ENCODE data around the gene PRDM11. TPM values are rescaled to one million over a fixed set of nuclear protein-coding genes. Genes with fewer than 3 reads are reported as not detected.

PRDM11 gene
- total and polyA plus RNA-seq, 9 donors = 17.3 to 27.1 (median 21.6) TPM

GRCh38 chr11:45174963-45175362, 28.5 kb downstream of the PRDM11 start:
- no CpG with 5 or more reads among the region's 4 CpGs for WGBS (ENCODE audit: insufficient coverage)
- no peaks in the 10 kb centered on the region for H3K36me3 ChIP-seq (ENCODE audit: control insufficient read depth, insufficient read depth, low read length)
- H3K4me1 ChIP-seq (ENCODE audit: control insufficient read depth, insufficient read depth, low read length) = peaks cover 21% of the 10 kb centered on the region
- H3K4me3 ChIP-seq (ENCODE audit: low read length) = no peak overlapping the region
- H3K27ac ChIP-seq (ENCODE audit: low read length) = no peak overlapping the region
- H3K27me3 ChIP-seq (ENCODE audit: control insufficient read depth, insufficient read depth, low read length) = no peaks in the 10 kb centered on the region
- H3K9me3 ChIP-seq (replicated peaks; ENCODE audit: control insufficient read depth, low read depth, low read length) = no peaks in the 10 kb centered on the region
- DNase-seq = no peak

- Histone ChIP-seq H3K27me3 (ENCODE audit: control insufficient read depth, insufficient read depth, low read length) (no peaks in the 10 kb centered on the region), H3K27ac (ENCODE audit: low read length) (no peak overlapping the region), H3K36me3 (ENCODE audit: control insufficient read depth, insufficient read depth, low read length) (peaks cover 1% of the 10 kb centered on the region), H3K9me3 (replicated peaks; ENCODE audit: control insufficient read depth, low read depth, low read length) (no peaks in the 10 kb centered on the region), H3K4me3 (ENCODE audit: low read length) (no peak overlapping the region), H3K4me1 (ENCODE audit: control insufficient read depth, insufficient read depth, low read length) (peaks cover 35% of the 10 kb centered on the region)
- no peak for DNase-seq
- 17% methylated on average over 1 of the region's 1 CpG for WGBS (ENCODE audit: insufficient coverage)
Measured at GRCh38 chr11:45176996-45177395, 30.6 kb downstream of the PRDM11 start.

- 67% methylated on average over 5 of the region's 7 CpGs for WGBS (ENCODE audit: insufficient coverage)
- Histone ChIP-seq H3K4me3 (ENCODE audit: low read length) (no peak overlapping the region), H3K27me3 (ENCODE audit: control insufficient read depth, insufficient read depth, low read length) (no peaks in the 10 kb centered on the region), H3K27ac (ENCODE audit: low read length) (no peak overlapping the region), H3K36me3 (ENCODE audit: control insufficient read depth, insufficient read depth, low read length) (peaks cover 13% of the 10 kb centered on the region), H3K4me1 (ENCODE audit: control insufficient read depth, insufficient read depth, low read length) (peaks cover 45% of the 10 kb centered on the region), H3K9me3 (replicated peaks; ENCODE audit: control insufficient read depth, low read depth, low read length) (no peaks in the 10 kb centered on the region)
- DNase-seq = no peak
Measured at GRCh38 chr11:45178223-45178622, 31.8 kb downstream of the PRDM11 start.

GRCh38 chr11:45178890-45179671, 32.6 kb downstream of the PRDM11 start:
- Histone ChIP-seq H3K27me3 (ENCODE audit: control insufficient read depth, insufficient read depth, low read length) (no peaks in the 10 kb centered on the region), H3K4me3 (ENCODE audit: low read length) (no peak overlapping the region), H3K27ac (ENCODE audit: low read length) (no peak overlapping the region), H3K4me1 (ENCODE audit: control insufficient read depth, insufficient read depth, low read length) (peaks cover 45% of the 10 kb centered on the region), H3K36me3 (ENCODE audit: control insufficient read depth, insufficient read depth, low read length) (peaks cover 22% of the 10 kb centered on the region), H3K9me3 (replicated peaks; ENCODE audit: control insufficient read depth, low read depth, low read length) (no peaks in the 10 kb centered on the region)
- DNase-seq = peak; percentile 41
- WGBS (ENCODE audit: insufficient coverage) = 90% methylated on average over 2 of the region's 8 CpGs

GRCh38 chr11:45179686-45180178, 33.3 kb downstream of the PRDM11 start:
- no peaks in the 10 kb centered on the region for H3K27me3 ChIP-seq (ENCODE audit: control insufficient read depth, insufficient read depth, low read length)

GRCh38 chr11:45180179-45180847, 33.9 kb downstream of the PRDM11 start:
- Histone ChIP-seq H3K4me3 (ENCODE audit: low read length) (peak overlapping the region; percentile 57), H3K4me1 (ENCODE audit: control insufficient read depth, insufficient read depth, low read length) (peaks cover 45% of the 10 kb centered on the region), H3K27me3 (ENCODE audit: control insufficient read depth, insufficient read depth, low read length) (no peaks in the 10 kb centered on the region), H3K27ac (ENCODE audit: low read length) (peak overlapping the region; percentile 80), H3K9me3 (replicated peaks; ENCODE audit: control insufficient read depth, low read depth, low read length) (no peaks in the 10 kb centered on the region), H3K36me3 (ENCODE audit: control insufficient read depth, insufficient read depth, low read length) (peaks cover 30% of the 10 kb centered on the region)
- peak; percentile 76 for DNase-seq
- under 1% methylated on average over 67 of the region's 78 CpGs for WGBS (ENCODE audit: insufficient coverage)

More at GRCh38 chr11:45179686-45180178, 33.3 kb downstream of the PRDM11 start:
- DNase-seq = no peak
- Histone ChIP-seq H3K9me3 (replicated peaks; ENCODE audit: control insufficient read depth, low read depth, low read length) (no peaks in the 10 kb centered on the region), H3K4me1 (ENCODE audit: control insufficient read depth, insufficient read depth, low read length) (peaks cover 45% of the 10 kb centered on the region), H3K27ac (ENCODE audit: low read length) (peak overlapping the region; percentile 80), H3K4me3 (ENCODE audit: low read length) (peak overlapping the region; percentile 29), H3K36me3 (ENCODE audit: control insufficient read depth, insufficient read depth, low read length) (peaks cover 28% of the 10 kb centered on the region)
- 40% methylated on average over 2 of the region's 6 CpGs for WGBS (ENCODE audit: insufficient coverage)

GRCh38 chr11:45180848-45181192, 34.4 kb downstream of the PRDM11 start:
- peak overlapping the region; percentile 57 for H3K4me3 ChIP-seq (ENCODE audit: low read length)
- H3K27ac ChIP-seq (ENCODE audit: low read length) = peak overlapping the region; percentile 90
- H3K27me3 ChIP-seq (ENCODE audit: control insufficient read depth, insufficient read depth, low read length) = no peaks in the 10 kb centered on the region
- no peaks in the 10 kb centered on the region for H3K9me3 ChIP-seq (replicated peaks; ENCODE audit: control insufficient read depth, low read depth, low read length)
- 1% methylated on average over 19 of the region's 33 CpGs for WGBS (ENCODE audit: insufficient coverage)
- peaks cover 45% of the 10 kb centered on the region for H3K4me1 ChIP-seq (ENCODE audit: control insufficient read depth, insufficient read depth, low read length)
- peak; percentile 80 for DNase-seq
- H3K36me3 ChIP-seq (ENCODE audit: control insufficient read depth, insufficient read depth, low read length) = peaks cover 34% of the 10 kb centered on the region

GRCh38 chr11:45181193-45181888, 34.9 kb downstream of the PRDM11 start:
- peaks cover 45% of the 10 kb centered on the region for H3K4me1 ChIP-seq (ENCODE audit: control insufficient read depth, insufficient read depth, low read length)
- 28% methylated on average over 12 of the region's 25 CpGs for WGBS (ENCODE audit: insufficient coverage)

GRCh38 chr11:45181889-45182550, 35.6 kb downstream of the PRDM11 start:
- Histone ChIP-seq H3K36me3 (ENCODE audit: control insufficient read depth, insufficient read depth, low read length) (peaks cover 46% of the 10 kb centered on the region), H3K4me3 (ENCODE audit: low read length) (peak overlapping the region; percentile 57), H3K27me3 (ENCODE audit: control insufficient read depth, insufficient read depth, low read length) (no peaks in the 10 kb centered on the region), H3K9me3 (replicated peaks; ENCODE audit: control insufficient read depth, low read depth, low read length) (no peaks in the 10 kb centered on the region), H3K4me1 (ENCODE audit: control insufficient read depth, insufficient read depth, low read length) (peaks cover 41% of the 10 kb centered on the region), H3K27ac (ENCODE audit: low read length) (peak overlapping the region; percentile 90)
- 68% methylated on average over 6 of the region's 14 CpGs for WGBS (ENCODE audit: insufficient coverage)
- no peak for DNase-seq

More at GRCh38 chr11:45181193-45181888, 34.9 kb downstream of the PRDM11 start:
- H3K27ac ChIP-seq (ENCODE audit: low read length) = peak overlapping the region; percentile 90
- H3K9me3 ChIP-seq (replicated peaks; ENCODE audit: control insufficient read depth, low read depth, low read length) = no peaks in the 10 kb centered on the region
- peaks cover 40% of the 10 kb centered on the region for H3K36me3 ChIP-seq (ENCODE audit: control insufficient read depth, insufficient read depth, low read length)
- peak overlapping the region; percentile 57 for H3K4me3 ChIP-seq (ENCODE audit: low read length)
- peak; percentile 57 for DNase-seq
- H3K27me3 ChIP-seq (ENCODE audit: control insufficient read depth, insufficient read depth, low read length) = no peaks in the 10 kb centered on the region
